Hepatocyte (in vitro differentiated cells): Measurements from ENCODE around the gene TNS3. TPM values are rescaled to one million over a fixed set of nuclear protein-coding genes. Genes with fewer than 3 reads are reported as not detected.

Experiments used
- DNase-seq: peaks from one replicate; pipeline ENCODE4 v3.0.0-alpha.2; 2016; ENCODE audit warnings: low spot score
- H2AFZ ChIP-seq: fragments of 200-600 bp; sonication (generic); 2 replicates; pipeline ENCODE4 v1.6.0; 2016; ENCODE audit warnings: antibody characterized with exemption, mild to moderate bottlenecking
- H3K27ac ChIP-seq: fragments of 200-600 bp; sonication (generic); 2 replicates; pipeline ENCODE4 v1.5.1; 2016; ENCODE audit warnings: mild to moderate bottlenecking
- H3K27me3 ChIP-seq: fragments of 200-600 bp; sonication (generic); 2 replicates; pipeline ENCODE4 v1.6.1; 2016
- H3K36me3 ChIP-seq: fragments of 200-600 bp; sonication (generic); replicated peaks from 2 replicates; pipeline ENCODE4 v1.5.1; 2016; ENCODE audit warnings: low read depth; ENCODE audit not compliant: insufficient read depth
- H3K4me1 ChIP-seq: fragments of 200-600 bp; sonication (generic); 2 replicates; pipeline ENCODE4 v1.5.1; 2016; ENCODE audit warnings: mild to moderate bottlenecking, moderate library complexity; ENCODE audit not compliant: insufficient read depth
- H3K4me2 ChIP-seq: fragments of 200-600 bp; sonication (generic); 2 replicates; pipeline ENCODE4 v1.6.0; 2016
- H3K4me3 ChIP-seq: fragments of 200-600 bp; sonication (generic); 2 replicates; pipeline ENCODE4 v1.5.1; 2016; ENCODE audit warnings: mild to moderate bottlenecking
- H3K79me2 ChIP-seq: fragments of 200-600 bp; sonication (generic); 2 replicates; pipeline ENCODE4 v1.6.0; 2017; ENCODE audit warnings: mild to moderate bottlenecking
- H3K9me2 ChIP-seq: fragments of 200-600 bp; sonication (generic); replicated peaks from 2 replicates; pipeline ENCODE4 v1.6.0; 2017; ENCODE audit warnings: mild to moderate bottlenecking; ENCODE audit not compliant: insufficient read depth
- H3K9me3 ChIP-seq: fragments of 200-600 bp; sonication (generic); 2 replicates; pipeline ENCODE4 v1.5.1; 2016; ENCODE audit warnings: low read depth, mild to moderate bottlenecking
- H4K20me1 ChIP-seq: fragments of 200-600 bp; sonication (generic); 2 replicates; pipeline ENCODE4 v1.6.0; 2016; ENCODE audit warnings: mild to moderate bottlenecking; ENCODE audit not compliant: insufficient read depth, poor library complexity, severe bottlenecking
- EZH2 ChIP-seq: fragments of 200-600 bp; sonication (generic); IDR thresholded peaks from 2 replicates; pipeline ENCODE4 v1.6.1; 2016; ENCODE audit warnings: antibody characterized with exemption, mild to moderate bottlenecking, borderline replicate concordance
- EZH2phosphoT487 ChIP-seq: fragments of 200-600 bp; sonication (generic); IDR thresholded peaks from one replicate; pipeline ENCODE4 v1.6.1; 2018; ENCODE audit warnings: antibody characterized with exemption, mild to moderate bottlenecking, low read depth, moderate library complexity; ENCODE audit not compliant: unreplicated experiment, severe bottlenecking
- WGBS: methylation state at CpG from one replicate; pipeline ENCODE4 v1.1.6; 2016; ENCODE audit warnings: low lambda C conversion rate; ENCODE audit errors: missing lambda C conversion rate; 5-methylcytosine and 5-hydroxymethylcytosine counted together
- polyA plus RNA-seq: library from polyadenylated mRNA; unstranded; fragments of >200 nt; fragmentation: Nextera tagmentation; extraction: Ambion mirVana; gene quantifications from 2 replicates; pipeline ENCODE4 v1.2.1, GENCODE V29; 2016
- total RNA-seq: library from RNA; depleted of rRNA; stranded (reverse); fragments of >200 nt; gene quantifications from 2 replicates; pipeline ENCODE4 v1.2.3, GENCODE V29; 2014
- TF ChIP-seq, protein P1 (sequence below): fragments of 200-600 bp; sonication (generic); IDR thresholded peaks from 2 replicates; pipeline ENCODE4 v1.5.1; 2016; ENCODE audit warnings: antibody characterized with exemption, mild to moderate bottlenecking; ENCODE audit not compliant: poor library complexity

The TNS3 gene
- total and polyA plus RNA-seq, 2 experiments from 2014 or later, result 30.0 to 73.3 TPM

DNA sequence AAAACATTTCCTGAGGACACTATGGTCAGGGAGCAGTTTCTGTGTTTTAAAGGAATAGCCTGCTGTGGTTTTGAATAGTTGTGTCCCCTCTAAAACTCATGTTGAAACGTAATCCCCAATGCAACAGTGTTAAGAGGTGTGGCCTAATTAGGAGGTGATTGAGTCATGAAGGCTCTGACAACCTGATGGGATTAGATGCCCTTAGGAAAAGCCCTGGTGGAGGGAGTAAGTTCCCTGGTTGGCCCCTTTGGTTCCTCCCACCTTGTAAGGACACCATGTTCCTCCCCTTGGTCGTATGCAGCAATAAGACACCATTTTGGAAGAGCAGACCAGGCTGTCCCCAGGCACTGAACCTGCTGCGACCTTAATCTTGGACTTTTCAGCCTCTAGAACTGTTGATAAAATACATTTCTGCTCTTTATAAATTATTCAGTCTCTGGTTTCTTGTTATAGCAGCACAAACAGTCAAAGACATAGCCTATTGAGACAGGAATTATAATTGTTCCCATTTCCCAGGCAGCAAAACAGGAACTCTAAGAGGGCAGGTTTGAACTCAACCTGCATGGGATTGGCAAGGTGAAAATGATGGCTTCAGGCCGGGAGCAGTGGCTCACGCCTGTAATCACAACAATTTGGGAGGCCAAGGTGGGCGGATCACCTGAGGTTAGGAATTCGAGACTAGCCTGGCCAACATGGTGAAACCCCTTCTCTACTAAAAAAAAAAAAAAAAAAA is 20.5 kb upstream of the TNS3 start:
- no peak for TF ChIP-seq EZH2
- no peak for DNase-seq
- Histone ChIP-seq H3K9me2 (no peaks in the 10 kb centered on the region), H3K4me2 (no peak overlapping the region), H3K36me3 (no peaks in the 10 kb centered on the region), H3K27me3 (no peaks in the 10 kb centered on the region), H3K27ac (peak overlapping the region; percentile 53), H2AFZ (no peak overlapping the region), H3K4me3 (no peak overlapping the region), H3K79me2 (no peaks in the 10 kb centered on the region), H3K9me3 (no peaks in the 10 kb centered on the region), H3K4me1 (peaks cover 31% of the 10 kb centered on the region), H4K20me1 (no peaks in the 10 kb centered on the region)
- WGBS, result 83% methylated on average over 7 of the region's 7 CpGs

DNA sequence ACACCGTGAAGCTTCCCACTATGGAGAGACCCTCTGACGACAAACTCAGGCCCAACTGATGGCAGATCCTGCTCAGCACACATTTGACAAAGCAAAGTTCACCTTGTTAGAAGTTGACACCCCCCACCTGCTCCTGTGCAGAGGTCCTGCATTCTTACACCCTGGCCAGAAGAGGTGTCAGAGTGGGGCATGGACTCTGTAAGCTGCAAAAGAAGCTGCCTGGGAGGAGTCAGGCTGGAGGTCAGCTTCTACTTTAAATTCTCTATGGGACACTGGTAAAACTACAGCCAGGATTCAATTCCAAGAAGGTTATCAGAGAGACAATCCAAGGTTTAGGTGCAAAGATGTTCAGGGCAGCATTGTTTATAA is 20.0 kb upstream of the TNS3 start:
- TF ChIP-seq EZH2phosphoT487 (no peak), EZH2 (no peak)
- TF ChIP-seq, protein P1, sequence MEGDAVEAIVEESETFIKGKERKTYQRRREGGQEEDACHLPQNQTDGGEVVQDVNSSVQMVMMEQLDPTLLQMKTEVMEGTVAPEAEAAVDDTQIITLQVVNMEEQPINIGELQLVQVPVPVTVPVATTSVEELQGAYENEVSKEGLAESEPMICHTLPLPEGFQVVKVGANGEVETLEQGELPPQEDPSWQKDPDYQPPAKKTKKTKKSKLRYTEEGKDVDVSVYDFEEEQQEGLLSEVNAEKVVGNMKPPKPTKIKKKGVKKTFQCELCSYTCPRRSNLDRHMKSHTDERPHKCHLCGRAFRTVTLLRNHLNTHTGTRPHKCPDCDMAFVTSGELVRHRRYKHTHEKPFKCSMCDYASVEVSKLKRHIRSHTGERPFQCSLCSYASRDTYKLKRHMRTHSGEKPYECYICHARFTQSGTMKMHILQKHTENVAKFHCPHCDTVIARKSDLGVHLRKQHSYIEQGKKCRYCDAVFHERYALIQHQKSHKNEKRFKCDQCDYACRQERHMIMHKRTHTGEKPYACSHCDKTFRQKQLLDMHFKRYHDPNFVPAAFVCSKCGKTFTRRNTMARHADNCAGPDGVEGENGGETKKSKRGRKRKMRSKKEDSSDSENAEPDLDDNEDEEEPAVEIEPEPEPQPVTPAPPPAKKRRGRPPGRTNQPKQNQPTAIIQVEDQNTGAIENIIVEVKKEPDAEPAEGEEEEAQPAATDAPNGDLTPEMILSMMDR, result no peak
- Histone ChIP-seq H3K27me3 (no peaks in the 10 kb centered on the region), H2AFZ (no peak overlapping the region), H3K9me2 (no peaks in the 10 kb centered on the region), H3K36me3 (no peaks in the 10 kb centered on the region), H3K4me1 (peaks cover 31% of the 10 kb centered on the region), H4K20me1 (no peaks in the 10 kb centered on the region), H3K9me3 (no peaks in the 10 kb centered on the region), H3K79me2 (no peaks in the 10 kb centered on the region), H3K4me2 (no peak overlapping the region), H3K4me3 (no peak overlapping the region), H3K27ac (peak overlapping the region; percentile 53)
- DNase-seq, result no peak
- WGBS, result 85% methylated on average over 2 of the region's 2 CpGs

DNA sequence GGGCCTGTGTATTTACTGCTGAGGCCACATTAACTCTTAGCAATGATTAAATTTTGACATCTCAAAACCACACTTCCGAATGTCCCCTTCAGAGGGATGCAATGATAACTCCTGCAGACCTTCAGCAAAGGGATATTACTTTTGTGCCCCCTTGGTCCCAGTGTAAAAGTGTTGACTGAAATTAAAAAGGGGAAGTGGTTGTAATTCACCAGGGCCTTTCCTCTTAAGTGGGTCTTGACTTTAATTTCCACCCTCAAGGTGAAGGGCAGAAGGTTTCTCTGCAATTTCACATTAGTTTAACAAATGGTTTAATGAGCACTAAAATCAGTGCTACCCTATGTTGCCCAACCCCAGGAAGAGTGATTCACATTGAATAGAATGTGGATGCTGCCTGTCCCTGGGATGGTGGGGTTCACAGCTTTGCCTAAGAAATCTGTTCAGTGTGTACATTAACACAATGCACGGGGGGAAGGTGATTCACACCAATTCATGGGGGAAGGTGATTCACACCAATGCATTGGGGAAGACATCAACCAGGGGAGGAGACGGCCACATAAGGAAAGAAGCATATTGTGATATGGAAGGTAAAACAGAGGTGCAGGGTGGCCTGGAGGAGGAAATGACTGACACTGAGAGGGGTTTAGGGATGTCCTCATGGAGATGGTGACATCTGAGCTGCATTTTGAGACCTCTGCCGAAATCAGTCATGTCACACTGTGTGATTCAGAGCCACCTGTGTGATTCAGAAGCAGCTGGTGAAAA is 19.4 kb upstream of the TNS3 start:
- Histone ChIP-seq H3K4me2 (peak overlapping the region; percentile 22), H3K4me1 (peaks cover 31% of the 10 kb centered on the region), H3K4me3 (no peak overlapping the region), H2AFZ (no peak overlapping the region), H3K9me2 (no peaks in the 10 kb centered on the region), H3K79me2 (no peaks in the 10 kb centered on the region), H3K9me3 (no peaks in the 10 kb centered on the region), H3K27ac (peak overlapping the region; percentile 53), H4K20me1 (no peaks in the 10 kb centered on the region), H3K27me3 (no peaks in the 10 kb centered on the region), H3K36me3 (no peaks in the 10 kb centered on the region)
- DNase-seq, result no peak
- WGBS, result 81% methylated on average over 4 of the region's 4 CpGs
- TF ChIP-seq EZH2phosphoT487 (no peak), EZH2 (no peak)
- TF ChIP-seq, protein P1, result no peak
